Muscle layer of colon (tissue), 2 donors: ENCODE results near the gene KCNAB1.
"Not testable (repeated sequence)": the region's sequence is repeated elsewhere in the genome, so short reads cannot be mapped to it uniquely, and the experiment has no call there.

Experiments
- H3K27ac ChIP-seq: one replicate; pipeline ENCODE4 v1.7.0; 2013; ENCODE audit warnings: low read depth, mild to moderate bottlenecking, low read length, moderate library complexity
- H3K27me3 ChIP-seq, 2 donors: one replicate each; pipeline ENCODE4 v1.7.0; 2013; ENCODE audit warnings: low read length in 2 of 2, mild to moderate bottlenecking in 2 of 2; ENCODE audit not compliant: insufficient read depth in 2 of 2, control insufficient read depth in 1 of 2
- H3K36me3 ChIP-seq: one replicate; pipeline ENCODE4 v1.7.0; 2013; ENCODE audit warnings: mild to moderate bottlenecking, low read length; ENCODE audit not compliant: insufficient read depth
- H3K4me1 ChIP-seq: one replicate; pipeline ENCODE4 v1.7.0; 2013; ENCODE audit warnings: mild to moderate bottlenecking, low read length; ENCODE audit not compliant: insufficient read depth
- H3K4me3 ChIP-seq, 2 donors: one replicate each; pipeline ENCODE4 v1.7.0; 2013; ENCODE audit warnings: low read length in 2 of 2, low read depth in 1 of 2, mild to moderate bottlenecking in 1 of 2, moderate library complexity in 1 of 2
- H3K9ac ChIP-seq: one replicate; pipeline ENCODE4 v1.7.0; 2013; ENCODE audit warnings: low read length
- H3K9me3 ChIP-seq: one replicate; pipeline ENCODE4 v1.7.0; 2013; ENCODE audit warnings: mild to moderate bottlenecking, low read length
- donor health status: abdominal sarcoma.
- donor health status: Adenocarcinoma of cecum.

Gene KCNAB1

GRCh38 chr3:156207802-156208685, 87.7 kb downstream of the KCNAB1 start:
- Histone ChIP-seq H3K9ac (no peak overlapping the region), H3K27ac (no peak overlapping the region), H3K36me3 (no peaks in the 10 kb centered on the region), H3K27me3 (no peaks in the 10 kb centered on the region), H3K9me3 (no peaks in the 10 kb centered on the region), H3K4me1 (no peaks in the 10 kb centered on the region), H3K4me3 (no peak overlapping the region)

- no peak overlapping the region for H3K27ac ChIP-seq
- H3K9me3 ChIP-seq = no peaks in the 10 kb centered on the region
- H3K36me3 ChIP-seq = no peaks in the 10 kb centered on the region
- H3K9ac ChIP-seq = no peak overlapping the region
- no peaks in the 10 kb centered on the region for H3K4me1 ChIP-seq
- H3K27me3 ChIP-seq = no peaks in the 10 kb centered on the region
- H3K4me3 ChIP-seq = no peak overlapping the region
Observed at GRCh38 chr3:156209631-156210335, 89.4 kb downstream of the KCNAB1 start.

GRCh38 chr3:156211583-156211982, 91.2 kb downstream of the KCNAB1 start:
- Histone ChIP-seq H3K9me3 (no peaks in the 10 kb centered on the region), H3K27me3 (no peaks in the 10 kb centered on the region), H3K36me3 (no peaks in the 10 kb centered on the region), H3K27ac (no peak overlapping the region), H3K4me3 (no peak overlapping the region), H3K4me1 (no peaks in the 10 kb centered on the region), H3K9ac (no peak overlapping the region)

- no peaks in the 10 kb centered on the region for H3K4me1 ChIP-seq
- no peak overlapping the region for H3K4me3 ChIP-seq
- no peak overlapping the region for H3K27ac ChIP-seq
- H3K9me3 ChIP-seq = no peaks in the 10 kb centered on the region
- no peaks in the 10 kb centered on the region for H3K27me3 ChIP-seq
- no peaks in the 10 kb centered on the region for H3K36me3 ChIP-seq
- H3K9ac ChIP-seq = no peak overlapping the region
Observed at GRCh38 chr3:156214676-156215075, 94.3 kb downstream of the KCNAB1 start.

GRCh38 chr3:156215751-156216150, 95.4 kb downstream of the KCNAB1 start:
- Histone ChIP-seq H3K9me3 (no peaks in the 10 kb centered on the region), H3K36me3 (no peaks in the 10 kb centered on the region), H3K4me1 (no peaks in the 10 kb centered on the region), H3K4me3 (no peak overlapping the region), H3K9ac (no peak overlapping the region), H3K27ac (no peak overlapping the region), H3K27me3 (no peaks in the 10 kb centered on the region)

GRCh38 chr3:156216216-156216615, 95.8 kb downstream of the KCNAB1 start:
- Histone ChIP-seq H3K9ac (no peak overlapping the region), H3K4me1 (no peaks in the 10 kb centered on the region), H3K27ac (no peak overlapping the region), H3K4me3 (no peak overlapping the region), H3K9me3 (no peaks in the 10 kb centered on the region), H3K36me3 (no peaks in the 10 kb centered on the region), H3K27me3 (no peaks in the 10 kb centered on the region)

GRCh38 chr3:156216852-156217251, 96.5 kb downstream of the KCNAB1 start:
- H3K4me1 ChIP-seq = no peaks in the 10 kb centered on the region
- H3K36me3 ChIP-seq = no peaks in the 10 kb centered on the region
- no peaks in the 10 kb centered on the region for H3K9me3 ChIP-seq
- no peak overlapping the region for H3K27ac ChIP-seq
- no peak overlapping the region for H3K9ac ChIP-seq
- H3K27me3 ChIP-seq = no peaks in the 10 kb centered on the region
- H3K4me3 ChIP-seq = no peak overlapping the region

- H3K27ac ChIP-seq = no peak overlapping the region
- no peaks in the 10 kb centered on the region for H3K4me1 ChIP-seq
- H3K9me3 ChIP-seq = no peaks in the 10 kb centered on the region
- H3K27me3 ChIP-seq = no peaks in the 10 kb centered on the region
- no peak overlapping the region for H3K4me3 ChIP-seq
- no peaks in the 10 kb centered on the region for H3K36me3 ChIP-seq
- no peak overlapping the region for H3K9ac ChIP-seq
Observed at GRCh38 chr3:156217674-156218352, 97.4 kb downstream of the KCNAB1 start.

- Histone ChIP-seq H3K27me3 (no peaks in the 10 kb centered on the region), H3K27ac (no peak overlapping the region), H3K4me1 (no peaks in the 10 kb centered on the region), H3K9ac (no peak overlapping the region), H3K9me3 (no peaks in the 10 kb centered on the region), H3K36me3 (no peaks in the 10 kb centered on the region), H3K4me3 (no peak overlapping the region)
Observed at GRCh38 chr3:156218353-156218744, 98.0 kb downstream of the KCNAB1 start.

GRCh38 chr3:156222381-156222780, 102.0 kb downstream of the KCNAB1 start:
- not testable (repeated sequence) for H3K27me3 ChIP-seq, H3K36me3 ChIP-seq, H3K4me3 ChIP-seq

GRCh38 chr3:156224046-156224445, 103.7 kb downstream of the KCNAB1 start:
- not testable (repeated sequence) for H3K9me3 ChIP-seq, H3K27ac ChIP-seq, H3K4me1 ChIP-seq, H3K4me3 ChIP-seq, H3K36me3 ChIP-seq, H3K27me3 ChIP-seq, H3K9ac ChIP-seq

More at GRCh38 chr3:156222381-156222780, 102.0 kb downstream of the KCNAB1 start:
- H3K4me1 ChIP-seq, H3K27ac ChIP-seq, H3K9ac ChIP-seq, H3K9me3 ChIP-seq: not testable (repeated sequence)
